CMK (cell line): ENCODE data around the gene ZNHIT1.
A peak's percentile ranks its signal among the peaks of the same experiment; 100 is the strongest.
"Not testable (repeated sequence)": the region's sequence is repeated elsewhere in the genome, so short reads cannot be mapped to it uniquely, and the experiment has no call there.

Experiments used
- DNase-seq: peaks from one replicate; pipeline ENCODE4 v3.0.0-alpha.2; 2010; ENCODE audit warnings: low read depth

Gene ZNHIT1

DNA sequence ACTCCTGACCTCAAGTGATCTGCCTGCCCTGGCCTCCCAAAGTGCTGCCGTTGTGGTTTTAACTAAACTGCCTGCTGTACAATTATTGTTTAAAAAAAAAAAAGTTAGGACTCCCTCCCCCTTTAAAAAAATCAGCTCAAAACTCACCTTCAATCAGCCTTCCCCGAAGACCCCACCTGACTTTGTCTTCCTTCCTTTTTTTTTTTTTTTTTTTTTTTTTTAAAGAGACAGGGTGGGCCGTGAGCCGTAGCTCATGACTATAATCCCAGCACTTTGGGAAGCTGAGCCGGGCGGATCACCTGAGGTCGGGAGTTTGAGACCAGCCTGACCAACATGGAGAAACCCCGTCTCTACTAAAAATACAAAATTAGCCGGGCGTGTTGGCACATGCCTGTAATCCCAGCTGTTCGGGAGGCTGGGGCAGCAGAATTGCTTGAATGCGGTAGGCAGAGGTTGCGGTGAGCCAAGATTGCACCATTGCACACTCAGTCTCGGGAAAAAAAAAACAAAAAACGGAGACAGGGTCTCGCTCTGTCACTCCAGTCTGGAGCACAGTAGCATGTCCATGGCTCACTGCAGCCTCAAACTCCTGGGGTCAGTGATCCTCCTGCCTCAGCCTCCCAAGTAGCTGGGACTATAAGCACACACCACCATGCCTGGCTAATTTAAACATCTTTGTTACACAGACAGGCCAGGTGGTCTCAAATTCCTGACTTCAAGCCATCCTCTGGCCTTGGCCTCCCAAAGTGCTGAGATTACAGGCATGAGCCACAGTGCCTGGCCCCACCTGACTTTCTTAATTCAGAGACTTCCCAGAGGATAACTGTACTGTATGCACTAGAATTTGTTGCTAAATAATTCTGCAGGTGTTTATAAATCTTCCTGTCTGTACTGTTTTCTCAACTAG, 23.7 kb downstream of the ZNHIT1 start:
- DNase-seq: no peak

DNA sequence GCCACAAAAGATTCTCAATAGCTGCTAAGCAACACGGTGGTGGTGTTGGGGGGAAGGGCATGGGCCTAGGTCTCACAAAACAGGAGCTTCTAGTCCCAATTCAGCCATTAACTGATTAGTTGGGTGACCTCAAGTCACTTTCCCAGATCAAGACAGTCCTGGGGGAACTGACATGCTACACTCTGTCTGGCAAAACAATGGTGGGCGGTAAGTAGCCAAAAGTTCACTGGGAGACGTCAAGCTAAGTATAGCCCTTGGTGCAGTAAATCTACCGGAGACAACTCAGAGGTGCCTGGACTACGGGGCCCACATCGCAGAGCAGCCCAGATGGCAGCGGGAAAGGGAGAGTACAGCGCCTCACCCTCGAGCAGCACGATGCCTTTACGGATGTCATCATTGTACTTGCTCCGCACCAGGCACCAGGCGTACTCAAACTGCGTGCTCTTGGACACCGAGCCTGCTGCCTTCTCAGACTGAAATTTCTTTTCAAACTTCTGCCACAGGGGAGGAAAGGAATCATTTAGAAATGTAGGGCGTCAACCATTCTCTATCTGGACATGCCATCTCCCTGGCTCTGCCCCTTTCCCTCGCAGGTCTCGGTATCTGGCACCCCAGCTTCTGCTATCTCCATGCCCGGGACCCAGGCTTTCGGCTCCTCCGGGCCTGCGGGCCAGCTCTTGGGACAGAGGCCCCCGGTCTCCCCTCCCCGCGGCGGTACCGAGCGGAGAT, 25.8 kb downstream of the ZNHIT1 start:
- no peak for DNase-seq

DNA sequence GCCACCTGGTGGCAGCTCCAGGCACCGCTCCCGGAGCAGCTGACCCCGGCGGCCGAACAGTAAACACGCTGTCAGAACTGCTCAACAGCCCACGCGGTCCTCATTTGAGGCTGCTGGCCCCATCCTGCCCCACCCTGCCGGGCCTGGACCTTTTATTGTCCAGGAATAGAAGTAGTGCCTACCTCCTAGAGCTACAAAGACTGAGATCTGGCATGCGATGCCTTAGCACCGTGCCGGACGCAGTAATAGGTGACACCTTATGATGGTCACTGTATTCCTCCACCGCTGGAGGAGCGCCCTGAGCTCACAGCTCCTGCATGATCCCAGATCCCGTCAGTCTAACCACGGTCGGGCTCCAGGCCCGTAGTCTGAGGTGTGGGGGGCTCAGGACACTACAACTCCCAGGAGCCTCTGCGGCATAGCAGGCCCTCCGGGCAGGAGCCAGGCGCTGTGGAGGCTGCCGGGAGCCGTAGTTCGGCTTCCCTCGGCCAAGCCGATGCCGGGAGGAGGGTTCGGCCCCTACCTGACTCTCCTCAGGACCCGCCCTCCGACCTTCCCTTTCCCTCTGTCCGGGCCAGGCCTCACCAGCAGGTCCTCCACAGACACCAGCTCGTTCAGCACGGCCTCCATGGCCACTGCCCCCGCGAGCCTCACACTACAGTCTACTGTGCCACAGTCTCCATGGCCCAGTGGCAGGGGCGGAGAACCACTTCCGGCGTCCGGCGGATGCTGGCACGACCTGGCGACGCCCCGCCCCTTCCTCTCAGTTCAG, 26.6 kb downstream of the ZNHIT1 start, which contains the start of gene FIS1:
FIS1 (minus strand) TSS at position 707 of the 772 bp plus-strand sequence; CDS start at position 630, 77 bp downstream.
- DNase-seq: peak; percentile 83

DNA sequence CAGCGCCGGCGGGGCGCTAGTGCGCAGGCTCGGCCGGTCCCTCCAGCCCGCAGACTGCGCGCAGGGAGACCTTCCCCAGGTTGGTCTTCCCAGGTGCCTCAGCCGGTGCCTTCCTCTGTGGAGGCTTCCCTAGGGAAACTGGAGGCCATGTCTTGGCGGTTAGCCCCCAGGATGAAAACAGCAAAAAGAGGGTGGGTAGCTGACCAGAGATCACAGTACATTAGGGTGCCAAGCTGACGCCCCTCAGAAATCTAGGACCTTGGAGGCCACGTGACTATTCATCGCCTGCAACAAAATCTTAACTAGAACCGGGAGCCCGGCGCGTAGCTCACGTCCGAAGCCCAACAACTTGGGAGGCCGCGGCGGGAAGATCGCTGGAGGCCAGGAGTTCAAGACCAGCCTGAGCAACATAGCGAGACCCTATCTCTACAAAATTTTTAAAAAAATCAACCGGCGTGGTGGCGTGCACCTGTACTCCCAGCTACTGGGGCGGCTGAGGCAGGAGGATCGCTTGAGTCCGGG, 27.2 kb downstream of the ZNHIT1 start:
- DNase-seq: no peak

DNA sequence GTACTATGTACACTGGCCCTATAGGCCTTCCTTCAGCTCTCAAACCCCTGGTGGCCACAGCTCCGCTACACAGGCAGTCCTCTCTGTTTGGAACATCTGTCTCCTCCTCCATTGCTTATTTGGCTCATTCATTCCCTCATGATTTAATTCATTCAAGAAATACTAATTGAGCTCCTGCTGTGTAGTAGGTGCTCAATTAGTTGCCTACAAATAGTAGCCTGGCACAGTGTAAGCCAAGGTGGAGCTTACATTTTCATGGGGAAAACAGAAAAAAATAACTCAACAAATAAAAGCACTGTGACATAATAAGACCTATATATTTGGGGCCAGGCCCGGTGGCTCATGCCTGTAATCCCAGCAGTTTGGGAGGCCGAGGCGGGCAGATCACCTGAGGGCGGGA, 30.3 kb downstream of the ZNHIT1 start:
- DNase-seq: no peak

DNA sequence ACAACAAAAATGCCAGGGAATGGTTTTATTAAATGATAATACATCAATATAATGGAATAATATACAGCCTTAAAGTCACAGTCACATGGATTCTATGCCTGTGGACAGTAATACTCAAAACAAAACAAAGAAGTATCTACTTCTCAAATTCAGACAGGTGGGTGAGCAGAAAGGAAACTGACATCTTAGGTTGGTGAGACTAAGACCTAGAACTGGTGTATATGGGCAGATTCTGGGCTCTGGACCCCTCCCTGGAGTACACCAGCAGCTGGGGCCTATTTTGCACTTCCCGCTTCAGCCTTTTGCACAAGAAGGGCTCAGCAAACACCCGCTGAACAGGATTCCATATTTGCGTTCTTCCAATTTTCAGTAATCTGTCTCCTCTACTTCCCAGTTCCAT, 32.4 kb downstream of the ZNHIT1 start:
- DNase-seq: no peak

DNA sequence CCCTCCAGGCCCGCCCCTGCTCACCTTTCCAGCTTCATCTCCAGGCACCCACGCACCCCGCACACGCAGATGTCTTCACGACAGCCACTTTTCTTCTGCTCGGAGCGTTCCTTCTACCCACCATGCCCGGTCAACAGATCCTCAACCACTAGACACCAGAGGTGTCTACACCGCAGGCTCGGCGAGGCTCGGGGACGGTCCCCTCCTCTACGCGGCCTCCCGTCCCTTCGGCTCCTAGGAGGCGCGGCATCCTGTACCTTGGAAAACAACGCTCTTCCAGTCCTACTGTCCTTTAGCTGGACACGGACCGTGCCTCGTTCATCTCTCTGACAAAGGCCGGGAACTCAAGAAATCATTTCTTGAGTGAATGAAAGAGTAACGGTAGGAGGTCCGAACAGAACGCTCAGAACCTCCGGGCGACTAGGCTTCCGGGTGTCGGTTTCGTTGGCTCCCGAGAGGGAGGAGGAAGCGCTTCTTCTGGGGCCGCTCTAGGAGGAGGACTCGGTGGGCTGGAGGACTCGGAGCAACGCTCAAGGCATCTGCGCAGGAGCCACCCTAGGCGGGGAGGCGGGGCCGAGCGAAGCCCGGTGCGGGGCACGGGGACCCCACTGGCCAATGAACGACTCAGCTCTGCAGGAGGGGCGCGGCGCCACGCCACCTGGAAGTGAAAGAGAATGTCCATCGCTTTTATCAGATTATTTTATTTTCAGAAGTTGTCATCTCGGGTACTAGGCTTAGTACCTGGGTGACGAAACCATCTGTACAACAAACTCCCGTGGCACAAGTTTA, 34.1 kb downstream of the ZNHIT1 start:
- DNase-seq: peak; percentile 95

DNA sequence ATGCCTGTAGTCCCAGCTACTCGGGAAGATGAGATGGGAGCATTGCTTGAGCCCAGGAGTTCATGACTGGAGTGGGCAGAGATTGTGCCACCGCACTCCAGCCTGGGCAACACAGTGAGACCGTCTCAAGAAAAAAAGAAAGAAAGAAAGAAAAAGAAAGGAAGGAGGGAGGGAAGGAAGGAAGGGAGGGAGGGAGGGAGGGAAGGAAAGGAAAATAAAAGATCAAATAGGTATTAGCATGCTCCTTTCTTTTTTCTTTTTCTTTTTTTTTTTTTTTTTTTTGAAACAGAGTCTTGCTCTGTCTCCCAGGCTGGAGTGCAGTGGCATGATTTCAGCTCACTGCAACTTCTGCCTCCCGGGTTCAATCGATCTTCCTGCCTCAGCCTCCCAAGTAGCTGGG, 35.2 kb downstream of the ZNHIT1 start:
- not testable (repeated sequence) for DNase-seq

DNA sequence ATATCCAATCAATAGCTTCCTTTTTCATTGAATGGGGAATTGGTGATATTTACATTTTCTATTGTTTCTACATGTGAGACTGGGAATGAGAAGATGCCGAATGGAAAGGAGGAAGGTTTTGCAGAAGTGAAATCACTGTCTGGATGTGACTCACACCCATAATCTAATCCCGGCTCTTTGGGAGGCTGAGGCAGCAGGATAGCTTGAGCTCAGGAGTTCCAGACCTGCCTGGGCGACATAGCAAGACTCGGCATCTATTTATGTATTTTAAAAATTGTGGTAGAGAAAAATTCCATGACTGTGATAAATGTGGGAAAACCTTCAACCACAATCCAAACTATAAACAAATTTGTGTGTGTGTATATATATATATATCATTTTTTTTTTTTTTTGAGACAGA, 37.8 kb downstream of the ZNHIT1 start:
- no peak for DNase-seq

DNA sequence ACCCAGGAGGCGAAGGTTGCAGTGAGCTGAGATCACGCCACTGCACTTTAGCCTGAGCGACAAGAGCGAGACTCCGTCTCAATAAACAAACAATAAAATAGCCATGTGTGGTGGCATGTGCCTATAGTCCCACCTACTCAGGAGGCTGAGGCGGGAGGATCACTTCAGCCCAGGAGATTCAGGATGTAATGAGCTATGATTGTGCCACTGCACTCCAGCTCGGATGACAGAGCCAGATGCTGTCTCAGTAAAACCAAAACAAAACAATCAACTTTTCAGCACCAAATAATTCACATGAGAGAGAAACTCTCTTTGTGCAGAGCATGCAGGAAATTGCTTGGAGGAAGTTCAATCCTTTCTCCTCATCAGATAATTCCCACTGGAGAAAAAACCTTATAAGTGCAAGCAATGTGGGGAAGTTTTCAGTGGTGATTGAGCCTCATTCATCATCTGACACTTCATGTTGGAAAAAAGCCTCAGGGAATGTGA, 40.3 kb downstream of the ZNHIT1 start:
- no peak for DNase-seq

DNA sequence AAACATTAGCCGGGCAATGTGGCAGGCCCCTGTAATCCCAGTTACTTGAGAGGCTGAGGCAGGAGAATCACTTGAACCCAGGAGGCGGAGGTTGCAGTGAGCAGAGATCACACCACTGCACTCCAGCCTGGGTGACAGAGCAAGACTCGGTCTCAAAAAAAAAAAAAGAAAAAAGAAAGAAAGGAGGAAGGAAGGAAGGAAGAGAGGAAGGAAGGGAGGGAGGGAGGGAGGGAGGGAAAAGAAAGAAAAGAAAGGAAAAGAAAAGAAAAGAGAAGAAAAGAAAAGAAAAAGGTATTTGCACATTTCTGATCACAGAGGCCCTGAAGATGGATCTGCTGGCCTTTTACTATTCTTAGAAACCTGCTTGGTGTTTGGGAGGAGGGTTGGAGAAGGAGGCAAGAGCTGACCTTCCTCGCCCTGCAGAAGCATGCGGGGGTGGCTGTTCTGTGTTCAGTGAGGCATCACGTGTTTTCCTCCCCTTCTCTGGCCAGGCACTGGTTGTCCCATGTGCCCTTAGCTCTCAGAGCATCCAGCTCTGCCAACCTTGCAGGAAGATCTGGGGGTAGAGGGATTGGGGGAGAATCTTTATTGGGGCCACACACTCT, 46.2 kb downstream of the ZNHIT1 start:
- DNase-seq: not testable (repeated sequence)

DNA sequence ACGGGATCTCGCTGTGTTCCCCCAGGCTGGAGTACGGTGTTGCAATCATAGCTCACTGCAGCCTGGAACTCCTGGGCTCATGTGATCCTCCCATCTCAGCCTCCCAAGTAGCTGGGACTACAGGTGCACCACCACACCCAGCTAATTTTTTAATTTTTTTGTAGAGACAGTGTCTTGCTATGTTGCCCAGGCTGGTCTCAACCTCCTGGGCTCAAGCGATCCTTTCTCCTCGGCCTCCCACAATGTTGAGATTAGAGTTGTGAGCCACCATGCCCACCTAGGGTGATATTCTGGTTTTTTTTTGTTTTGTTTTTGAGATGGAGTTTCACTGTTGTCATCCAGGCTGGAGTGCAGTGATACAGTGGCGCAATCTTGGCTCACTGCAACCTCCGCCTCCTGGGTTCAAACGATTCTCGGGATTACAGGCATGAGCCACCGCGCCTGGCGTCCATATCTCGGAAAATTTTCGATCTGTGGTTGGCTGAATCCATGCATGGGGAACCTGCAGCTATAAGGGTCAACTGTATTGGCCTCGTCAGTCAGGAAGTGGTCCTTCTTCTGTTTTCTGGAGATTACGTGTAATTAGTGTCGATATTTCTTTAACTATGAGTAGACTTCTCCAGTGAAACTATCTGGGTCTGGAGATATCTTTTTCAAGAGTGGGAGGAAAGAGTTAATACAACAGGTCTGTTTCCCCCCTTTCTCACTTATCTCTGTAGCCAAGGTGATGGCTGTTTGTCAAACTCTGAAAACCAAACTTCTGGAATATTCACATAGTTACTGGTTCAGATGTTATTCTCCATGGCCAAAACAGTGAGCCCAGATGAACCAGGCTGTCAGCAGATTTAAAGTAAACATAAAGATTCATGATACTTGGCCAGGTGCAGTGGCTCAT, 47.9 kb downstream of the ZNHIT1 start:
- DNase-seq: peak; percentile 72

DNA sequence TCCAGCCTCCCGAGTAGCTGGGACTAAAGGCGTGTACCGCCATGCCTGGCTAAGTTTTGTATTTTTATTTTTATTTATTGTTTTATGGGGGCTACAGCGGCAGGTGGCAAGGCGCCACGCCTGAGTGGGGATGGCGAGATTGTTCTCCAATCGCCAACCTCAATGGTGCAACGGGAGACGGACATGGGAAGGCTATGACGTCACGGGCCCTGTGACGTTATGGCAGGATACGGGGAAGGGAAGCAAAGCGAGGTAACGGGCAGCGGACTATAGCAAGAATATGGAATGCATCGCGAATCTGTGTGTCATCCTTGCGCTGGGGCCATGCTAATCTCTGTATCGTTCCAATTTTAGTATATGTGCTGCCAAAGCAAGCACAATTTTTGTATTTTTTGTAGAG, 51.7 kb downstream of the ZNHIT1 start:
- DNase-seq: no peak

DNA sequence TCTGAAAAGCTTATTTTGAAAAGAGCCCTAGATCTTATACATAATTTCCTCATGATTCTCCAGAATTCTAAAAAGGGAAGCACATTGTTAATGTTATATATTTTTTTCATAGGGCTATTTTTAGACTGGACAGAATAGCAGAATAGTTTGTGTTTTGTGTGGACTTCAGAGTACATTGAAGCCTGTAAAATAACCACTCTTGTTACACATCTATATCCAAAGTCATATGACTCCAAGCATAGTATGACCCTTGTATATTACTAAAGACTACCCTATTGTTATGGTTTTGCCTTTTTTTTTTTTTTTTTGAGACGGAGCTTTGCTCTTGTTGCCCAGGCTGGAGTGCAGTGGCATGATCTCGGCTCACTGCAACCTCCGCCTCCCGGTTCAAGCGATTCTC, 53.1 kb downstream of the ZNHIT1 start:
- DNase-seq: no peak

DNA sequence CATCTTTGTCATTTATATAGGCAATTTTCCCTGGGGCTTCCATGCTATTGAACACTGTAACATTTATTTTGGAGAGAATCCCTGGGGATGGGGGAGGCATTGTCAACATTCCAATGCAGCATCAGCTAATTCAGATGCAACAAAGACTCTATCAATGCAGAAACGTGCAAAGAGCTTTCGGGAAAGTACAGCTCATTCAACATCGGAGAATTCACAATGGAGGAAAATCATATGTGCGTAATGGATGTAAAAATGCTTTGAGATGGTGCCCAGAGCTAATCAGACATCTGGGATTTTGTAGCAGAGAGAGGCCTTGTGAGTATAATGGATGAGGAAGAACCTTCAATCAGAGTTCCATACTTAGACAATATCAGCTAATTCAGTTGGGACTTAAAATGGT, 55.2 kb downstream of the ZNHIT1 start:
- DNase-seq: no peak
